T-helper 2 cell treated with Interferon-gamma antibody and Interleukin-4, amounts not matched to agents 5 μg/mL and 100 μg/mL, for 36 hours (primary cell): Measurements from ENCODE around the gene PCDH9.
"Not testable (repeated sequence)": the region's sequence is repeated elsewhere in the genome, so short reads cannot be mapped to it uniquely, and the experiment has no call there.

Experiments
- DNase-seq: peaks from one replicate; pipeline ENCODE4 v3.0.0; 2021; ENCODE audit warnings: low spot score
- H3K27ac Mint-ChIP-seq: one replicate; pipeline ENCODE4 v1.8.0; 2021; ENCODE audit warnings: mild to moderate bottlenecking, mixed read lengths
- H3K27me3 Mint-ChIP-seq: one replicate; pipeline ENCODE4 v1.8.0; 2021; ENCODE audit warnings: low read depth, mixed read lengths
- H3K36me3 Mint-ChIP-seq: one replicate; pipeline ENCODE4 v1.8.0; 2021; ENCODE audit warnings: low read depth, mixed read lengths
- H3K4me1 Mint-ChIP-seq: one replicate; pipeline ENCODE4 v1.8.0; 2021; ENCODE audit warnings: low read depth, mixed read lengths
- H3K4me3 Mint-ChIP-seq: one replicate; pipeline ENCODE4 v1.8.0; 2022; ENCODE audit warnings: mild to moderate bottlenecking, moderate library complexity, mixed read lengths
- H3K9me3 Mint-ChIP-seq: one replicate; pipeline ENCODE4 v1.8.0; 2021; ENCODE audit warnings: mixed read lengths

Gene PCDH9

DNA sequence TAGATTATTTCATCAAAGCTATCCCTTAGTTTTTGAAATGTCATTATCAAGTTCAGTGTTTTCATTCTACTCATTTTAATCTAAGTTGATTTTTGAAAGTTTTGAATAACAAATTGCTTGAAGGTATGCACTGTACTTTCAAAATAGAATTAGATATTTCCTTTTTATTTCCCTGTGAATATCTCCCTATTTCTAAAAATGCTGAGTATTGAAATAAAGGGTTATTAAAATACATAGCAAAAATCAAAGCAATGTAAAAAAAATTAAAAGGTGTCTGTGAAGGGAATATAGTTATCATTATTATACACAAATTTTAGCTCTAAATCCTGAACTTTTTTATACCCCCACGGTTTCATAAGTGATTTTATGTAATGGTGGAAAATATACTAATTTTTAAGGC lies 967.8 kb downstream of the PCDH9 start:
- no peak for DNase-seq
- H3K36me3 Mint-ChIP-seq, result no peaks in the 10 kb centered on the region
- H3K27ac Mint-ChIP-seq, result no peak overlapping the region
- no peak overlapping the region for H3K4me3 Mint-ChIP-seq
- peaks cover 5% of the 10 kb centered on the region for H3K9me3 Mint-ChIP-seq
- no peaks in the 10 kb centered on the region for H3K27me3 Mint-ChIP-seq
- no peaks in the 10 kb centered on the region for H3K4me1 Mint-ChIP-seq

- not testable (repeated sequence) for H3K4me3 Mint-ChIP-seq, H3K36me3 Mint-ChIP-seq
These were observed 970.7 kb downstream of the PCDH9 start for GRCh38 chr13:66259426-66259825.

More at GRCh38 chr13:66259426-66259825, 970.7 kb downstream of the PCDH9 start:
- not testable (repeated sequence) for H3K4me1 Mint-ChIP-seq, H3K27ac Mint-ChIP-seq, H3K27me3 Mint-ChIP-seq, H3K9me3 Mint-ChIP-seq, DNase-seq
